ENCODE data around the gene NEK10.

DNA sequence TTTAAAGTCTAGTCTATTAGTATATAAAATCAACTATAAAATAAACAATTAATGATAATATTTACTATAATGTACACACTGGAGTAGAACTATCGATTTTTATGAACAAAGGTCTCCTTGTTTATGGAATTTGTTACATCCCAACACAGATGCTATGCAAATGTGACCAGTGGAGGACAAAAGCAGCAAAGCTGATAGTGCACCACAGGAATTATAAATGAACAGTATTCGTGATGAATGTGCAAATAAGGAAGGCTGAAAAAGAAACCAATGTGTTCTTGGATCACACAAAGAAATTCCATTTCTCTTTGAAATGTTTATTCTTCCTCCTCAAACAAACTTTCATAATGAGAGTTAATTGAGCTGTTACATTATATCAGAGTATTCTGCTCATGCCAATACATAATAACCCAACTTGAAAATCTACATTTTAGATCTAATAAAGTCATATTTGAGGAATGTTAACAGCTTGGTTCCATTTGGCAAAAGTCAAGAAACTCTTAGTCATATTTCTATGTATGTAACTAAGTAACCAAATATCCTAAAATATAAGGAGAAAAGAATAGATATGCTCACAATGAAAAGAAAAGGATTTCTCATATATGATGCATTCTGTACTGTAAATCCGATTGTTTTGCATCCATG, 79.3 kb downstream of the NEK10 start:
- TF ChIP-seq CTCF (IDR thresholded peaks at IDR 0.05; ENCODE audit: low read length) (no peak), EZH2 (optimal IDR thresholded peaks at IDR 0.05; ENCODE audit: low read depth, low read length) (no peak), EZH2phosphoT487 (IDR thresholded peaks at IDR 0.05; ENCODE audit: low read length) (no peak)

Data from MM.1S (cell line).